Measurements from ENCODE around the gene MVK. TPM values are rescaled to one million over a fixed set of nuclear protein-coding genes. Genes with fewer than 3 reads are reported as not detected.

Gene MVK
- total RNA-seq, 1 donor from 2014 or later = 13.0 TPM

DNA sequence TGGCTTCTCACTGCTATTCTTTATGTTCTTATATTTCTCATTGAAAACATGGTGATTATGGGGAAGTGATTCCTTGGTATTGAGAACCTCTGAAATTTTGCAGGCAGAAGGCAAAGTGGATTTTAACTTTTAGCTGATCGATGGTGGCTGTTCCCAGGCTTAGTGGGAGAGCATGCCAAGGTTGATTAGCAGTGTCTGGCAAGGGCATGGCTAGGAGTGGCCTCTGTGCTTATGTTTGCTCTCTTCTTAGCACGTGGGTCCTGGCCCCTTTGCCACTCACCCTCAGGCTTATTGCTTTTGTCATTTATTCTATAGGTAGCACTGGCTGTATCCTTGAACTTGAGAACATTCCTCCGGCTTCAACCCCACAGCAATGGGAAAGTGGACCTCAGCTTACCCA lies 2.1 kb downstream of the MVK start:
- no peaks in the 10 kb centered on the region for H3K27me3 ChIP-seq (ENCODE audit: control insufficient read depth in 3 of 3, insufficient read depth in 3 of 3, low read length in 3 of 3)
- H3K27ac ChIP-seq (ENCODE audit: low read depth, low read length) = no peak overlapping the region
- no peak overlapping the region for H3K4me3 ChIP-seq (ENCODE audit: low read length in 3 of 3)
- H3K9ac ChIP-seq (ENCODE audit: low read depth in 1 of 3, low read length in 3 of 3) = no peak overlapping the region
- no peaks in the 10 kb centered on the region for H3K9me3 ChIP-seq (ENCODE audit: control insufficient read depth in 3 of 3, low read length in 3 of 3)
- H3K4me1 ChIP-seq (ENCODE audit: control insufficient read depth in 3 of 3, insufficient read depth in 3 of 3, low read length in 3 of 3) = peaks cover 17 to 24% (median 18%) of the 10 kb centered on the region in 3 donors
- peaks cover 40 to 41% (median 40%) of the 10 kb centered on the region in 3 donors for H3K36me3 ChIP-seq (ENCODE audit: control insufficient read depth in 3 of 3, insufficient read depth in 3 of 3, low read length in 3 of 3)

DNA sequence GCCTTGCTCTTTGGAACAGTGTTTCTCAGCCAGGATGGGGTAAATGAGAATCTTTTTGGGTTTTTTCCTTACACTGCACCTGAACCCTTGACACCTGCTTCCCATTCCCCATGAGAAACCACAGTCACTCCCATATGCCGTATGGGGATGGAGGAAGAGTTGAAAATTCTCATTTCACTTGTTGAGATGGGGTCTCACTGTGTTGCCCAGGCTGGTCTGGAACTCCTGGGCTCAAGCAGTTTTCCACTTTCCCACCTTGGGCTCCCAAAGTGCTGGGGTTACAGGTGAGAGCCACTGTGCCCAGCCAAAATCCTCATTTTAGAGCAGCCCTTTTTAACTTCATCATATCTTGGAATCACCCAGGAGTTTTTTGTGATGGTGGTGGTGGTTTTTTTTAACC lies 3.7 kb downstream of the MVK start:
- H3K27me3 ChIP-seq (ENCODE audit: control insufficient read depth in 3 of 3, insufficient read depth in 3 of 3, low read length in 3 of 3) = no peaks in the 10 kb centered on the region
- H3K9ac ChIP-seq (ENCODE audit: low read depth in 1 of 3, low read length in 3 of 3) = no peak overlapping the region
- no peaks in the 10 kb centered on the region for H3K9me3 ChIP-seq (ENCODE audit: control insufficient read depth in 3 of 3, low read length in 3 of 3)
- H3K4me1 ChIP-seq (ENCODE audit: control insufficient read depth in 3 of 3, insufficient read depth in 3 of 3, low read length in 3 of 3) = peaks cover 17 to 24% (median 18%) of the 10 kb centered on the region in 3 donors
- peaks cover 41 to 53% (median 52%) of the 10 kb centered on the region in 3 donors for H3K36me3 ChIP-seq (ENCODE audit: control insufficient read depth in 3 of 3, insufficient read depth in 3 of 3, low read length in 3 of 3)
- no peak overlapping the region for H3K27ac ChIP-seq (ENCODE audit: low read depth, low read length)
- H3K4me3 ChIP-seq (ENCODE audit: low read length in 3 of 3) = no peak overlapping the region

DNA sequence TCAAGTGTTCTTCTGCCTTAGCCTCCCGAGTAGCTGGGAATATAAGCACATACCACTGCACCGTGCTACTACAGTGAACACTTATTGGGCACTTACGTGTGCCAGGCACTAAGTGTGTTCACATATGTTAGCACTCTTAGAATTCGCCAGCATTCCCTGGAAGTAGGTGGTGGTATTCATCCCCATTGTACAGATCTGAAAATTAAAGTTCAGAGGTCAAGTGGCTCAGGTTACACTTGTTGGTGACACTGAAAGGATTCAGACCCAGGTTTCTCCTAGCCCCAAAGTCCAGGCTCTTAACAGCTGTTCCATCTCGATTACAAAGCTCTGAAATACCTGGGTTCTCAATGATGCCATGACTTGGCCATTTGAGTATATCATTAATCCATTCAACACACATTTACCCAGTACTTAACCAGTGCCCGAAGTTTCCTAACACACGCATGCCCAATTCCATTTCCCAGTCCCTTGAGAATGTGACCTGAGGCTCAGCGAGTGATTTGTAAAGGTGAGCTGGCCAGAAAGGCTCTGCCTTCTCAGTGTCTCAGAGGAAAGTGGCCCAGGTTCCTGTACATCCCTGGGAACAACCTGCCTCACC lies 4.8 kb downstream of the MVK start:
- H3K9ac ChIP-seq (ENCODE audit: low read depth in 1 of 3, low read length in 3 of 3) = no peak overlapping the region
- H3K27ac ChIP-seq (ENCODE audit: low read depth, low read length) = no peak overlapping the region
- peaks cover 41 to 56% (median 52%) of the 10 kb centered on the region in 3 donors for H3K36me3 ChIP-seq (ENCODE audit: control insufficient read depth in 3 of 3, insufficient read depth in 3 of 3, low read length in 3 of 3)
- H3K4me1 ChIP-seq (ENCODE audit: control insufficient read depth in 3 of 3, insufficient read depth in 3 of 3, low read length in 3 of 3) = peaks cover 10 to 16% (median 15%) of the 10 kb centered on the region in 3 donors
- H3K27me3 ChIP-seq (ENCODE audit: control insufficient read depth in 3 of 3, insufficient read depth in 3 of 3, low read length in 3 of 3) = no peaks in the 10 kb centered on the region
- H3K9me3 ChIP-seq (ENCODE audit: control insufficient read depth in 3 of 3, low read length in 3 of 3) = no peaks in the 10 kb centered on the region
- H3K4me3 ChIP-seq (ENCODE audit: low read length in 3 of 3) = no peak overlapping the region

DNA sequence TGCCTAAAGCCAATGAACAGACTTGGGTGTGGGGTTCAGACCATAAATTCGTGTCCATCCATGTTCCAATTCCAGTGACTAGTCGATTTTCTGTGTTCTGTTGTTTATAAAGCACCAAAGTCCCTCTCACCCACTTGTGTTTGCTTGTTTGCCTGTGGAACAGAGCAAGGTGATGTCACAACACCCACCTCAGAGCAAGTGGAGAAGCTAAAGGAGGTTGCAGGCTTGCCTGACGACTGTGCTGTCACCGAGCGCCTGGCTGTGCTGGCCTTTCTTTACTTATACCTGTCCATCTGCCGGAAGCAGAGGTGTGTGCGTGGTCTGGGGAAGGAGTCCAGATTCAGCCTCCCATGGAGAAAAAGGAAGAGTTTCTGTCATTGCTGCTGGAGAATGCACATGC lies 6.0 kb downstream of the MVK start:
- H3K27me3 ChIP-seq (ENCODE audit: control insufficient read depth in 3 of 3, insufficient read depth in 3 of 3, low read length in 3 of 3) = no peaks in the 10 kb centered on the region

DNA sequence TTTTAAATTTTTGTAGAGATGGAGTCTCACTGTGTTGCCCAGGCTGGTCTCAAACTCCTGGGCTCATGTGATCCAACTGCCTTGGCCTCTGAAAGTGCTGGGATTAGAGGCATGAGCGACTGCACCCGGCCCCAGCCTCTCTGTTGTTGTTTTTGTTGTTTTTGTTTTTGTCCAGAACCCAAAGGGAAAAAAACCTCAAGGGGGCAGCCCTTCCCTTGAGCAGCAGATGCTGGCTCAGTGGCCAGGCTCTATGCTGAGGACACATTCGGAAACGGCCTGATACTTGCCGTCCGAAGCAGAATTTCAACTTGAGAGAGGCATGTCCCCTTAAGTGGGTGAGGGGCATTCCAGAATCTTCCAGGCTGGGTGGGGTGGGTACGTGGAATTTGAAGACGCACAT lies 6.7 kb downstream of the MVK start:
- peaks cover 0 to 3% (median under 1%) of the 10 kb centered on the region in 3 donors for H3K4me1 ChIP-seq (ENCODE audit: control insufficient read depth in 3 of 3, insufficient read depth in 3 of 3, low read length in 3 of 3)
- H3K27ac ChIP-seq (ENCODE audit: low read depth, low read length) = no peak overlapping the region
- no peaks in the 10 kb centered on the region for H3K27me3 ChIP-seq (ENCODE audit: control insufficient read depth in 3 of 3, insufficient read depth in 3 of 3, low read length in 3 of 3)
- no peak overlapping the region for H3K9ac ChIP-seq (ENCODE audit: low read depth in 1 of 3, low read length in 3 of 3)
- H3K9me3 ChIP-seq (ENCODE audit: control insufficient read depth in 3 of 3, low read length in 3 of 3) = no peaks in the 10 kb centered on the region
- H3K4me3 ChIP-seq (ENCODE audit: low read length in 3 of 3) = no peak overlapping the region
- peaks cover 46 to 57% (median 51%) of the 10 kb centered on the region in 3 donors for H3K36me3 ChIP-seq (ENCODE audit: control insufficient read depth in 3 of 3, insufficient read depth in 3 of 3, low read length in 3 of 3)

More for the DNA sequence above, 6.0 kb downstream of the MVK start:
- Histone ChIP-seq H3K9ac (ENCODE audit: low read depth in 1 of 3, low read length in 3 of 3) (no peak overlapping the region), H3K4me3 (ENCODE audit: low read length in 3 of 3) (no peak overlapping the region), H3K36me3 (ENCODE audit: control insufficient read depth in 3 of 3, insufficient read depth in 3 of 3, low read length in 3 of 3) (peaks cover 43 to 59% (median 52%) of the 10 kb centered on the region in 3 donors), H3K27ac (ENCODE audit: low read depth, low read length) (no peak overlapping the region), H3K4me1 (ENCODE audit: control insufficient read depth in 3 of 3, insufficient read depth in 3 of 3, low read length in 3 of 3) (peaks cover 2 to 7% (median 5%) of the 10 kb centered on the region in 3 donors), H3K9me3 (ENCODE audit: control insufficient read depth in 3 of 3, low read length in 3 of 3) (no peaks in the 10 kb centered on the region)

DNA sequence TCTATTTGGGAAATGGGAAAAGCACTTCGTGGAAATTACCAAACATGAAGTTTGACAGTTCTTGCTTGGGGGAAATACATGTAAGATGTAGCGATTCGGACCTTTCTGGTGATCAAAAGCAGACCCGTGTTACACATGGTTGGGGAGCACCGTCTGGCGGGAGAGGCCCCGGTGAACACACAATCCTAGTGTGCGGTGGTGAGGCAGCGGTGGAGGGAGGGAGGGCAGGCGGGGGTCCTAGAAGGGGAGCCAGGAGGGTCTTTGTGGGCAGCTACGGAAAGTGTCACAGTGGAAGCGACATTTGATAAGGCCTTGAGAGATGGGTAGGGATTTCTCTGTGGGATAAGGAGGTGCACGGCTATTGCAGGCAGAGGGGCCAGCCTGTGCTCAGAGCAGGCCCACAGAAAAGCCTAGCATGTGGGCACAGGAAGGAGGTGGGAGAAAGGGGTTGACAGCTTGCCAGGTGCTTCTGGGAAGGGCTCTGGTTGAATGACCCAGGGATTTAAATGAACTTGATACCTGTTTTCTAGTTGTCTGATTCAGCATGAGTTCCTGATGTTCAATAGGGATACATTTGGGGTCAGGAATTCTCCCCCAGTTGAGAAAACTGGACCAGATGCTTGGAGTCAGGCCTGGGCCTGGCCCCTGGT lies 7.2 kb downstream of the MVK start:
- Histone ChIP-seq H3K9me3 (ENCODE audit: control insufficient read depth in 3 of 3, low read length in 3 of 3) (no peaks in the 10 kb centered on the region), H3K27ac (ENCODE audit: low read depth, low read length) (no peak overlapping the region), H3K27me3 (ENCODE audit: control insufficient read depth in 3 of 3, insufficient read depth in 3 of 3, low read length in 3 of 3) (no peaks in the 10 kb centered on the region), H3K36me3 (ENCODE audit: control insufficient read depth in 3 of 3, insufficient read depth in 3 of 3, low read length in 3 of 3) (peaks cover 43 to 54% (median 48%) of the 10 kb centered on the region in 3 donors), H3K4me3 (ENCODE audit: low read length in 3 of 3) (no peak overlapping the region), H3K9ac (ENCODE audit: low read depth in 1 of 3, low read length in 3 of 3) (no peak overlapping the region), H3K4me1 (ENCODE audit: control insufficient read depth in 3 of 3, insufficient read depth in 3 of 3, low read length in 3 of 3) (peaks cover 0 to 3% (median 0%) of the 10 kb centered on the region in 3 donors)

DNA sequence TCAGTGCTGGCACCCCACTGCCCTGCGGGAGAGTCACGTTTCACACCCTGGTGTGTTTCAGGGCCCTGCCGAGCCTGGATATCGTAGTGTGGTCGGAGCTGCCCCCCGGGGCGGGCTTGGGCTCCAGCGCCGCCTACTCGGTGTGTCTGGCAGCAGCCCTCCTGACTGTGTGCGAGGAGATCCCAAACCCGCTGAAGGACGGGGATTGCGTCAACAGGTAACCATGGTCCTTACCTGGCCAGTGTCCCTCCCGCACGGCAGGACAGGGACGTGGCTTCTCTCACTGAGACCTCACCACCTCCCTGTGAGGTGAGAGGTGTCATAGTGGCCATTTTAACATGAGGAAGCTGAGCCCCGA lies 7.7 kb downstream of the MVK start:
- peaks cover 0 to 3% (median 0%) of the 10 kb centered on the region in 3 donors for H3K4me1 ChIP-seq (ENCODE audit: control insufficient read depth in 3 of 3, insufficient read depth in 3 of 3, low read length in 3 of 3)
- no peak overlapping the region for H3K27ac ChIP-seq (ENCODE audit: low read depth, low read length)
- H3K9me3 ChIP-seq (ENCODE audit: control insufficient read depth in 3 of 3, low read length in 3 of 3) = no peaks in the 10 kb centered on the region
- H3K27me3 ChIP-seq (ENCODE audit: control insufficient read depth in 3 of 3, insufficient read depth in 3 of 3, low read length in 3 of 3) = no peaks in the 10 kb centered on the region
- H3K9ac ChIP-seq (ENCODE audit: low read depth in 1 of 3, low read length in 3 of 3) = no peak overlapping the region
- no peak overlapping the region for H3K4me3 ChIP-seq (ENCODE audit: low read length in 3 of 3)
- H3K36me3 ChIP-seq (ENCODE audit: control insufficient read depth in 3 of 3, insufficient read depth in 3 of 3, low read length in 3 of 3) = peaks cover 43 to 54% (median 44%) of the 10 kb centered on the region in 3 donors

DNA sequence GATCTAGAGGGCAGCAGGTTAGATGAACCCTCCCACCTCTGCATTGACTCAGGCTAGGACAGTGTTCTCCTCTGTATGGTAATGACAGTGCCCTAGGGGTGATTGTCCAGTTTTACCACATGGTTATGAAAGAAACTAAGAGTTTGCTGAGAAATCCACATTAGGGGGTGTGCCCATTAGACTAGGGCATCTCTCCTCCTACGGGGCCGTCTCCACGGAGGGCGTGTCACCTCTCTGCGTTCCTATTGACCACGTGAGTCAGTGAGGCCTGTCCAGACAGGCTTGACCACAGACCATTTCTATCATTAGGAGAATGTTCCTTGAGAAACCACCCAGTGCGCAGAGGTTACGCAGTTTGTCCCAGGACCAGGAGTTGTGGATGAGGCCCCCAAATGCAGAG lies 8.3 kb downstream of the MVK start:
- Histone ChIP-seq H3K4me1 (ENCODE audit: control insufficient read depth in 3 of 3, insufficient read depth in 3 of 3, low read length in 3 of 3) (peaks cover 0 to 3% (median 0%) of the 10 kb centered on the region in 3 donors), H3K4me3 (ENCODE audit: low read length in 3 of 3) (no peak overlapping the region), H3K36me3 (ENCODE audit: control insufficient read depth in 3 of 3, insufficient read depth in 3 of 3, low read length in 3 of 3) (peaks cover 48 to 58% (median 50%) of the 10 kb centered on the region in 3 donors), H3K9ac (ENCODE audit: low read depth in 1 of 3, low read length in 3 of 3) (no peak overlapping the region), H3K9me3 (ENCODE audit: control insufficient read depth in 3 of 3, low read length in 3 of 3) (no peaks in the 10 kb centered on the region), H3K27ac (ENCODE audit: low read depth, low read length) (no peak overlapping the region), H3K27me3 (ENCODE audit: control insufficient read depth in 3 of 3, insufficient read depth in 3 of 3, low read length in 3 of 3) (no peaks in the 10 kb centered on the region)

DNA sequence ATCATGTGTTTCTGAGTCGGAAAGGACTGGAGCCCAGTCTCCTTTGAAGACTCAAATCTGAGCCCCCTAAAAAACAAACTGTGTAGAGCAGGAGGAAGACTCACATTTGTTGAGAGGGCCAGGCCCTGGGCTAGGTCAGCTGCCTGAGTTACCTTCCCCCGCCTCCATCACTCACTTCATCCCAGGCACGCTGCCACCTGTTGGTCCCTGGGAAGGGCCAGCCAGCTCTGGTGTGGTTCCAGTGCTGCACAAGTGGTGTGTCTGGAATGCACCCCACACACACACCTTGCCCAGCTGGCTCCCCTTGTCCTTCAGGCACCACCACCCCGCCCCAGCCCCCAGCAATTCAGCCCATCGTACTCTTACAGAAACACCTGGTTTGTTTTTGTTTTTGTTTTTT lies 9.0 kb downstream of the MVK start:
- Histone ChIP-seq H3K9ac (ENCODE audit: low read depth in 1 of 3, low read length in 3 of 3) (no peak overlapping the region), H3K4me1 (ENCODE audit: control insufficient read depth in 3 of 3, insufficient read depth in 3 of 3, low read length in 3 of 3) (peaks cover 0 to 3% (median 0%) of the 10 kb centered on the region in 3 donors), H3K9me3 (ENCODE audit: control insufficient read depth in 3 of 3, low read length in 3 of 3) (no peaks in the 10 kb centered on the region), H3K4me3 (ENCODE audit: low read length in 3 of 3) (no peak overlapping the region), H3K27ac (ENCODE audit: low read depth, low read length) (no peak overlapping the region), H3K36me3 (ENCODE audit: control insufficient read depth in 3 of 3, insufficient read depth in 3 of 3, low read length in 3 of 3) (peaks cover 46 to 57% (median 57%) of the 10 kb centered on the region in 3 donors), H3K27me3 (ENCODE audit: control insufficient read depth in 3 of 3, insufficient read depth in 3 of 3, low read length in 3 of 3) (no peaks in the 10 kb centered on the region)

DNA sequence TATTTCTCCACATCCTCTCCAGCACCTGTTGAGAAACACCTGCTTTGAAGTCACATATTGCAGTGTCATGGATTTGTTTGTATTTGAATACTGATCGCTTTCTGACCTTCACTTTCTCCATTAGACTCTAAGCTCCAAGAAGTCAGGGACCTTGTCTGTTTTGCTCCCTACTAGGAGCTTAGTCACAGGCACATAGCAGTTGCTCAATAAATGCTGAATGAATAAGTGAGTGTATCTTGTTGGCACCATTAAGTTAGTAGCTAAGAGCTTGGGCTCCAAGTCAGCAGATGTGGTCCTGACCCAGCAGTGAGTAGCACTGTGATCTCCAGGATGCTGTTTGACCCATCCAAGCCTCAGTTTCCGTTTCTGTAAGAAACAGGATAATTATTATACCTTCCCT lies 10.1 kb downstream of the MVK start:
- Histone ChIP-seq H3K4me3 (ENCODE audit: low read length in 3 of 3) (no peak overlapping the region), H3K27me3 (ENCODE audit: control insufficient read depth in 3 of 3, insufficient read depth in 3 of 3, low read length in 3 of 3) (no peaks in the 10 kb centered on the region), H3K9me3 (ENCODE audit: control insufficient read depth in 3 of 3, low read length in 3 of 3) (no peaks in the 10 kb centered on the region), H3K27ac (ENCODE audit: low read depth, low read length) (no peak overlapping the region), H3K36me3 (ENCODE audit: control insufficient read depth in 3 of 3, insufficient read depth in 3 of 3, low read length in 3 of 3) (peaks cover 39 to 55% (median 50%) of the 10 kb centered on the region in 3 donors), H3K4me1 (ENCODE audit: control insufficient read depth in 3 of 3, insufficient read depth in 3 of 3, low read length in 3 of 3) (peaks cover 0 to 3% (median 0%) of the 10 kb centered on the region in 3 donors), H3K9ac (ENCODE audit: low read depth in 1 of 3, low read length in 3 of 3) (no peak overlapping the region)

Data from skeletal muscle tissue (tissue), 4 donors.